ENCODE results near the gene SNX10. TPM values are rescaled to one million over a fixed set of nuclear protein-coding genes. Genes with fewer than 3 reads are reported as not detected.

Gene SNX10
- total RNA-seq, 1 experiment from 2014 or later = not detected

DNA sequence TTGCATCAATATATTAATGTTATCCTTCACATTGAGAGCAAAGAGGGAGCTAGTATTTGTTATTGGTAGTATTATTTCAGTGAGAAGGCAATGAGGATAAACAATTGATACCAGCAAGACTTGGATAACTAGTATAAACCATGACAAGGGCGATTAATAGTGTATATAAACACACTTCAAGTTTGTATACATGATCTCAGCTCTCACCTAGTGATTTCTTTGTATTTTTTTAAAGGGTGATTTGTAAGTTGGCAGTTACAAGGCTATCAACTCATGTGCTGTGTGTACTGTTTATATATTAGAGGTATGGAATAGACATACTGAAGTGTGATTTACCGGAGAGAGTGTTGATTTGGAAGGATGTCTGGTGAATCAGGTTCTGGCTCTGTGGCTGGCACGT lies 88.0 kb downstream of the SNX10 start:
- no peak overlapping the region for H3K27ac ChIP-seq
- H3K36me3 ChIP-seq = no peaks in the 10 kb centered on the region
- peaks cover 16% of the 10 kb centered on the region; the same call in 1 of the 2 replicates for H3K27me3 ChIP-seq
- H3K9me3 ChIP-seq (replicated peaks) = no peaks in the 10 kb centered on the region
- no peaks in the 10 kb centered on the region for H3K4me1 ChIP-seq
- H3K4me3 ChIP-seq = no peak overlapping the region
- DNase-seq = no peak

DNA sequence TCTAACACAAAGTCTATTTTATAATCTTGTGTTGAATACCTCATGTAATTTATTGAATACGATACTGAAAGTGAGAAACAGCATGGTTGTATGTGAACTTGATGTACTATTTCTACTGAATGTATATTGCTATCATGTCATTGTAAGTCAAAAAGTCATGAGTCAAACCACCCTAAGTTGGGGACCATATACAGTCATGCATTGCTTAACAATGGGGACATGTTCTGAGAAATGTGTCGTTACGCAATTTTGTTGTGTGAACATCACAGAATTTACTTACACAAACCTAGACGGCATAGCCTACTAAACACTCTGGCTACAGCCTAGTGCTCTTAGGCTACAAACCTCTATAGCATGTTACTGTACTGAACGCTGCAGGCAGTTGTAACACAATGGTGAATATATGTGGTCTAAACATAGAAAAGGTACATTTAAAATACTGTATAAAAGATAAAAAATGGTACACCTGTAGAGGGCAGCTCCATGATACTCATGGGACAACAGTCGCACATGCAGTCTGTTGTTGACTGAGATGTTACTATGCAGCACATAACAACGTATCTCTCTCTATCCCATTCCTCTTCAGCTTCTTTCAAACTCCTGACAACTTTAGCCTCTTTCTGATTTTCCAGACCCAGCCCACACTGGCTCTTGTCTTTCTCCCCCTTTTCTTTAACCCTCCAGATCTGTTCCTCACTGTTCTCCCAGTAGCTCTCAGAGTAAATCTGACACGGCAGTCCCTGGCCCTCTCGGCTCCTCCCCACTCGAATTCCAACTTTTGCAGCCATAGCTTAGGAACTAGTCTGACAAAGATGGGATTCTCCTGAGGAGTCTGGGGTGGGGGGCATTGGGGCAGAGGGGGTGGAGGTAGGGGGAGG lies 90.1 kb downstream of the SNX10 start:
- no peak overlapping the region for H3K4me3 ChIP-seq
- peaks cover 22% of the 10 kb centered on the region; the same call in 1 of the 2 replicates for H3K27me3 ChIP-seq

DNA sequence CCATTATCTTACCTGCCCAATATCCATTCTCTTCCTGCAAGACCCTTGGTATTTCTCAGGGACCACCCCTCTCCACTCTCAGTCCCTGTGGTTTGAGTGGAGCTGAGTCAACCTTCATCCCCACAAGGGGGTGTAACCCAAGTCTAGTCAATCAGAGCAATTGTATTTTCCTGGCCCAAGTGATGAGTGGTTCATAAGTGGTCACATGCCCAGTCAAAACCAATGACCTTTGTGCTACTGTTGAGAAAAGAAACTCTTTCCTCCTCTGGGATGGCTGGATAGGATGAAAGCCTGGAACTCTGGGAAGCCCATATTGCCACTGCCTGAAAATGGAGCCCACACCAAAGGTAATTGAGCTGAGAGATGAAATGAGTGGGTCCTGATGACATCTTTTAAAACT lies 93.6 kb downstream of the SNX10 start:
- no peaks in the 10 kb centered on the region for H3K4me1 ChIP-seq
- no peaks in the 10 kb centered on the region for H3K9me3 ChIP-seq (replicated peaks)
- DNase-seq = no peak
- H3K4me3 ChIP-seq = no peak overlapping the region
- H3K27me3 ChIP-seq = peaks cover 24% of the 10 kb centered on the region; the same call in 1 of the 2 replicates
- H3K27ac ChIP-seq = no peak overlapping the region
- H3K36me3 ChIP-seq = no peaks in the 10 kb centered on the region

More for the DNA sequence above, 90.1 kb downstream of the SNX10 start:
- Histone ChIP-seq H3K36me3 (no peaks in the 10 kb centered on the region), H3K9me3 (replicated peaks) (no peaks in the 10 kb centered on the region), H3K4me1 (no peaks in the 10 kb centered on the region), H3K27ac (no peak overlapping the region)
- no peak for DNase-seq

DNA sequence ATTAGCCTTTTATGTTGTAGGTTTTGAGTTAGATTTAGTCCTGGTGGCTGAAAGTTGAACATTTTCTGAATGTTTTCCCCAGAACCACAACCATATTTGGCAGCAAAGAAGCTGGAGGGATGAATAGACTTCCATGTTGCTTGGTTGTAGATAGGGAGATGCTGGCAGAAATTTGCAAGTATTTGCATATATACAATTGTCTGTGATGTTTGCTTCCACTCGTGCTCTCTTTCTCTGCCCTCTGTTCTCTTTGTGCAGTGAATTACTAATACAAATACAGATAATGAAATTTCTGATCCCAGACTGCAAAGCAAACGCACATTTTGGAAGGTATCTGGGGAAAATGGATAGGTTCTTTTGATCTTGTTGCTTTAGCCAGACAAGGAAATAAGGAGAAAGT lies 96.1 kb downstream of the SNX10 start:
- DNase-seq = no peak
- Histone ChIP-seq H3K4me1 (no peaks in the 10 kb centered on the region), H3K4me3 (no peak overlapping the region), H3K27me3 (peaks cover 25% of the 10 kb centered on the region; the same call in 1 of the 2 replicates), H3K36me3 (no peaks in the 10 kb centered on the region), H3K9me3 (replicated peaks) (no peaks in the 10 kb centered on the region), H3K27ac (no peak overlapping the region)

DNA sequence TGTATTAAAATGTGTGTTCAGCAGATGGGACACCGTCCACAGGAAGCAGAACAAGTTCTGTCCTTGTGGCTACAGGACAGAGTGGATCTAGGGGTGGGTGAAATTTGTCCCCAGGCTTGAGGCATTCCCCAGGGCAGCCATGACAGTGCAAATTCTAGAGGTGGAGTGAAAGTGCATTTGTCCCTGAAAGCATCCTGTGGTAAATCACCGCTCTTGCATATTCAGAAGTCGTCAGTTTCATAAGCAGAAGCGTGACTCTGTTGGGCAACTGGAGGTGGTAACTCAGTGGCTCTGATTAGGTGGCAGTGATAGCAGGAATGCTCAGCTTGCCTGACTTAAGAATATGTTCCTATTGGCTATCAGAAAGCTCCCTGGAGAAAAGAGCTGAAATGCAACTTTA lies 96.6 kb downstream of the SNX10 start:
- no peak for DNase-seq
- Histone ChIP-seq H3K4me3 (no peak overlapping the region), H3K27me3 (peaks cover 25% of the 10 kb centered on the region; the same call in 1 of the 2 replicates), H3K36me3 (no peaks in the 10 kb centered on the region), H3K4me1 (no peaks in the 10 kb centered on the region), H3K9me3 (replicated peaks) (no peaks in the 10 kb centered on the region), H3K27ac (no peak overlapping the region)

DNA sequence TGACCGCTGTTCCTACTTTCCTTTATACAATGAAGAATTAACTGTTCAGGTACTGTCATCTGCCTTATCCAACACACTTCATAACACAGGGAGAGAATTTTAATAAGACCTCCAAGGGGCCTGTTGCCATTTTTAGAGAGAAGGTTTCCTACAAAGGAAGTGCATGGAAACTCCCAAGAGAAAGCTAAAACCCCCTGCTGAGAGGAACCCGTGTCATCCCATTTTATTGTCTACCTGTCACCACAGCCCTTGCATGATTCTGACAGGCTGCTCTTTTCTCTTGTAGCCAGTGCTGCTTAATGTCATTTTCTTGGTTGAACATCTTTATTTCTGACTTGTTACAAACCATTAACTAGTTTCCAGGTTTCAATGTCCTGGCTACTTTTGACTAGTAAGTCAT lies 98.4 kb downstream of the SNX10 start:
- Histone ChIP-seq H3K27ac (no peak overlapping the region), H3K36me3 (no peaks in the 10 kb centered on the region), H3K9me3 (replicated peaks) (no peaks in the 10 kb centered on the region), H3K4me3 (no peak overlapping the region), H3K4me1 (no peaks in the 10 kb centered on the region), H3K27me3 (peaks cover 16% of the 10 kb centered on the region; the same call in 1 of the 2 replicates)
- no peak for DNase-seq

DNA sequence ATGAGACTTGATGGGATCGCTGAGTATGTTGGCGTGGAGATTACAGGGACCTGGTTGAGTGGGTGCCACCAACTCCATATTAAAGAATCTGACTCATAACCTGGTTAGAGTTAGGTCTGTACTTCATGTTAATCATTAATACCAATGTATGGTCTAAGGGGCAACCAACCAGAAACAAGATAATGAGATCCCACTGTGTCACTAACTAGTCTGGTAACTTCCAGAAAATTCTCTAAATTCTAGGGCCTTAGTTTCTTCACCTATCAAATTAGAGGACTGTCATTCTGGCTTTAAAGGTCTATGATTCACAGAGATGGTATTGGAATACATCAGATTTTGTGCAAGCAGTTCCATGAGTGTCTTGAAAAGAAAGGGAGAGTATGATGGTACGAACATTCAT lies 102.2 kb downstream of the SNX10 start:
- H3K9me3 ChIP-seq (replicated peaks) = no peaks in the 10 kb centered on the region
- no peaks in the 10 kb centered on the region for H3K36me3 ChIP-seq

DNA sequence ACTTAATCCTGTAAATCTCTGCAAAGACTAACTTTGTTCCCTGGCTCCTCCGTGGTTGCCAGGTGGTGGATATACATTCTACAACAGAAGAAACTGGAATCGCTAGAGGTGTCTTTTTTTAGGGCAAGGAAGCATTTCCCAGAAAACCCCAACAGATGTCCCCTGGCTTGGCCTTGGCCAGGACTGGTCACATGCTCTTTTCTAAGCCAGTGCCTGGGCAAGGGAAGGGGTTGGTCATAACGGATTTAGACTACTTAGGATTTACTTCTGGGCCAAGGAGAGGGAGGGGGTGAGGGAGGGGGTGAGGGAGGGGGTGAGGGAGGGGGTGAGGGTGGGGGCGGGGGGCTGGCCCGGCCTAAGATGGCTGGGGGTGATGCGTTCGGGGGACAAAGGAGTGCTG lies 105.7 kb downstream of the SNX10 start:
- peaks cover 6% of the 10 kb centered on the region; the same call in 1 of the 2 replicates for H3K27me3 ChIP-seq
- H3K36me3 ChIP-seq = no peaks in the 10 kb centered on the region
- no peaks in the 10 kb centered on the region for H3K9me3 ChIP-seq (replicated peaks)
- no peak overlapping the region for H3K27ac ChIP-seq
- peaks cover 3% of the 10 kb centered on the region; the same call in 1 of the 2 replicates for H3K4me1 ChIP-seq
- no peak overlapping the region for H3K4me3 ChIP-seq
- DNase-seq = peak in 1 of 2 experiments; percentile 26

More for the DNA sequence above, 102.2 kb downstream of the SNX10 start:
- no peak for DNase-seq
- H3K27ac ChIP-seq = no peak overlapping the region
- H3K4me1 ChIP-seq = no peaks in the 10 kb centered on the region
- H3K4me3 ChIP-seq = no peak overlapping the region
- H3K27me3 ChIP-seq = peaks cover 13% of the 10 kb centered on the region; the same call in 1 of the 2 replicates

DNA sequence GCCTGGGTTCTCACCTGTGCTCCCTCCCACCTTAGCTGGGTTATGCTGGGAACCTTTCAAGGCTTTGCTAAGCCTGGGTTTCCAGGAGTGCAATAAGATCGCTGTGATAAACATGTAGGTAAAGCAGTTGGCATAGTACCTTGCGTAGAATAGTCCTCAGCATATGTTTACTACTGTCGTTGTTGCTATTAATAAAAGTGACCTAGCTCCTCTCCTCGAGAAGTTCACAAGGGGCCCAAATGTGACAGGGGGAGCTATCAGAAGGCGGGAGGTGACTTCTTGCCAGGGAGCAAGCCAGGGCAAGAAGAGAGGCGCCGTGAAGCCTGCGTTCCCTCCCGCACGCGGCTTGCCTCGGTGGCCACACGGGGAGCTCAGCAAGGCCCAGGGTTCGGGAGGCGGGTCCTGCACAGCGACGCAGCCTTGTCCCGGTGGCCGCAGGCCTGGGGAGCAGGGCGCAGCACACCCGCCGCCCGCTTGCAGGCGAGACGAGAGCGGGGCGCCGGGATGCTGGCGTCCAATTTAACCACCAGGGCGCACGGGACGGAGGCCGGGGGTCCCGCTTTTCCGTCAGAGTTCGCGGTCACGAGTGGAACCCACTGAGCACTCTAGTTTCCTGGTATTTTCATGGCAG lies 106.2 kb downstream of the SNX10 start:
- DNase-seq = peak; percentile 24 to 27
- Histone ChIP-seq H3K27ac (no peak overlapping the region), H3K9me3 (replicated peaks) (no peaks in the 10 kb centered on the region)

DNA sequence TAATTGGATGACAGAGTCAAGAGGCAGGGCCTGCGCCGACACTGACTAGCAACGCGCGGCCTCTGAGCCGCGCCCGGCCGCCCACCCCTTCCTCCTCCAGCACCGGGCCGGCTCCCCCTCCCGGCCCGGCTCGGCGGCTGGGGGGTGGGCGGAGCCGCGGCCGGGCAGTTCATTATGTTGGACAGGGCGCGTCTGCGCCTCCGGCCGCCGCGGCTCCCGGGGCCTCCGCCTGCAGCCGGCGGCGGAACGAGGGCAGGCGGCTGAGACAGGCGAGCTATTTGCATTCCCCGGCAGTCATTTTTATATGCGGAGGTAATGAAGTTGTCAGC lies 106.7 kb downstream of the SNX10 start:
- Histone ChIP-seq H3K9me3 (replicated peaks) (no peaks in the 10 kb centered on the region), H3K4me1 (peaks cover 3% of the 10 kb centered on the region; the same call in 1 of the 2 replicates), H3K4me3 (peak overlapping the region; percentile 59), H3K36me3 (no peaks in the 10 kb centered on the region), H3K27me3 (peaks cover 6% of the 10 kb centered on the region; the same call in 1 of the 2 replicates), H3K27ac (no peak overlapping the region)
- DNase-seq = peak in 1 of 2 experiments; percentile 8

More for the DNA sequence above, 106.2 kb downstream of the SNX10 start:
- Histone ChIP-seq H3K36me3 (no peaks in the 10 kb centered on the region), H3K4me3 (peak overlapping the region; percentile 59), H3K4me1 (peaks cover 3% of the 10 kb centered on the region; the same call in 1 of the 2 replicates), H3K27me3 (peaks cover 6% of the 10 kb centered on the region; the same call in 1 of the 2 replicates)

DNA sequence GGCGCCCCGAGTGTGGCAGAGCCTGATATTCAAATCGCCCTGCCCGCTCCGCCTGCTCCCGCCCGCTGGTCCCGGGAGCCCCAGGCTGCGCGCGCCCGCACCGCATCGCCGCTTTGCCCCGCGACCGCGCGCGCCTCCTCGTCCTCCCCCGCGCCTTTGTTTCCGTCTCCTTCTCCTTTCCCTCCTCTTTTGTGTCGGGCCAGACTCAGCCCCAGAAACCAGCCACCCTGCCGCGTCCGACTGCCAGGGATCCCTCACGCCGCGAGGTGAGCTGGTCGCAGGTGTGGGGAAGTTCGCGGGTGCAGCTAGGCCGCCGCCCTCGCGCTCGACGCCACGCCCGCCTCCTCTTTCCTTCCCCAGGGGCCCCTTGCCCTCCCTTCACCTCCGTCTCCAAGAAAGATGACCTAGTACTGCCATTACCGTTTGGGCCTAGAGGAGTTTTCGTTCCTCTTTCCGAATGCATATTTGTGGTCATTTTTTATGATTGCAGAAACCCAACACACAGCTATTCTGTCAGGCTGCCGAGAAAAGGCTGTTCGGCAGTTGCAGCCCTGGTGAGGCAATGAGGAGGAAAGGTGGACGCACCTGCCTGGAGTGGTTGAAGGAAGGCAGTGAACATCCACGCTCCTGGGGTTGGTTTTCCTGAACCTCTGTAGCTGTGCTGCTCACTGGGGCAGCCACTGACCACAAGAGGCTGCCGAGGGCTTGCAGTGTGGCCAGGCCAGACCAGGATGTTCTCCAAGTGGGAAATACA lies 107.3 kb downstream of the SNX10 start:
- H3K36me3 ChIP-seq = no peaks in the 10 kb centered on the region
- no peak overlapping the region for H3K27ac ChIP-seq
- H3K4me3 ChIP-seq = peak overlapping the region; percentile 59
- H3K27me3 ChIP-seq = peaks cover 6% of the 10 kb centered on the region; the same call in 1 of the 2 replicates
- H3K9me3 ChIP-seq (replicated peaks) = no peaks in the 10 kb centered on the region
- peaks cover 3% of the 10 kb centered on the region; the same call in 1 of the 2 replicates for H3K4me1 ChIP-seq
- DNase-seq = peak; percentile 9 to 41

DNA sequence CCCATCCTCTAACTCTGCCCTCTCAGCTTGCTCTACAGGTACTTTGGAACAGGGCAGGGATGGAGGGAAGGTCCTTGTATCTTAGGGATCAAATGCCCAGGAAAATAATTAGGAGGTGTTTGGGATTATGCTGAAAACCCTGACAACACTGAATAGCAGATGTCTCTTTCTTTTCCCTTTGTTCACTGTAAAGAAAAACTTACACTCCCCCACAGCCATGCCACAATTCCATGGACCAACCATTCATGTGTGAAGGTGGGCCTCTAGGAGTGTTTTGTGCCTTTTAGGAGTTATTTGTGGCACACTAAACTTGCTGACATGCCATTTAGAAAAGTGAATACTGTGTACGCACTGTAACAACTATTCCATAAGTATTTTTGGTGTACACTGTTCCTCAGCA lies 108.1 kb downstream of the SNX10 start:
- Histone ChIP-seq H3K9me3 (replicated peaks) (no peaks in the 10 kb centered on the region), H3K27ac (no peak overlapping the region), H3K4me1 (peaks cover 3% of the 10 kb centered on the region; the same call in 1 of the 2 replicates), H3K27me3 (peaks cover 6% of the 10 kb centered on the region; the same call in 1 of the 2 replicates), H3K36me3 (no peaks in the 10 kb centered on the region), H3K4me3 (no peak overlapping the region)
- no peak for DNase-seq

DNA sequence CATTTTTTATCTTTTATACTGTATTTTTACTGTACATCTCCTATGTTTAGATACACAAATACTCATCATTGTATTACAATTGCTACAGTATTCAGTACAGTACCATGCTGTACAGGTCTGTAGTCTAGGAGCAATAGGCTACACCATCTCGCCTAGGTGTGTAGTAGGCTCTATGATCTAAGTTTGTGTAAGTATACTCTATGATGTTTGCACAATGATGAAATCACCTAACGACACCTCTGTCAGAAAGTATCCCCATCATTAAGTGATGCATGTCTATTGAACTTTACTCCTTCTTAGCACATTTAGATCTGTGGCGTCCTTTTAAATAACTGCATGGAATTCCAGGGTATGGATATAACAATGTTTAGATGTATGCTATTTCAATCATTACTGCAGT lies 112.0 kb downstream of the SNX10 start:
- H3K4me3 ChIP-seq = no peak overlapping the region
- peaks cover 3% of the 10 kb centered on the region; the same call in 1 of the 2 replicates for H3K4me1 ChIP-seq
- no peak for DNase-seq
- no peak overlapping the region for H3K27ac ChIP-seq
- no peaks in the 10 kb centered on the region for H3K9me3 ChIP-seq (replicated peaks)
- no peaks in the 10 kb centered on the region; the same call in 1 of the 2 replicates for H3K27me3 ChIP-seq
- no peaks in the 10 kb centered on the region for H3K36me3 ChIP-seq

DNA sequence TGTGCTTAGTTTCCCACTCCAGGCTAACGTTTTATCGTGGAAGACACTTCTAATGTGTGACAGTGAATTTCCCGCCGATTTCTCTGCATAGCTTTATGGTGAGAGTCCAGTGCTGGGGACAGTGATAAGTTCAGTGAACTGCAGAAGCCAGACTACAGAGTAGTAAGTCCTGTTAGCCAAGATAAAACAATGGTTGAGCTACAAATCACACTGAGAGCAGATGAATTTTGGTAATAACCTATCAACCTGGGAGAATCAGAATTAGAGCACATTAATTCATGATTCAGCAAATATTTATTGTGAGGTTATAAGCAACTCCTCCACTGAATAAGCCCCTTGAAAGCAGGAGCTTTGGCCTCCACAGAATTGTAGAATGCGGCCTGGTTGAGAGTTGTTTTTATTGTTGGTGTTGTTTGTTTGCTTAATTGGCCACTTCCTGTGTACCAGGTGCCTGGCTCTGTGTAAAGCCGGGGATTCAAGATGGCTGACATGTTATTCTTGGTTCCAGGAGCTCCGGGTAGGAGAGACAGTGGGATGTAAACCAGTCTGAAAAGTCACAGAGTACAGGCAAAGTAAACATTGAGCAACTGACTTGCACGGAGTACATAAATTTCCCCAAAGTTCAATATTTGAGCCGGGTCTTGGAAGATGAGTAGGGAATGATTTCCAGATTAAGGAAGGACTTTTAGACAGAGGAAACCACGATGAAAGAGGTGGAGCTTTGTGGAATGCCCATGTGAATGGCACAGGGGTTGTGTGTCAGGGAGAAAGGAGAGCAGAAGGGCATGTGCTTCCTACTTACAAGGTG lies 112.7 kb downstream of the SNX10 start:
- H3K4me1 ChIP-seq = no peaks in the 10 kb centered on the region
- H3K27ac ChIP-seq = no peak overlapping the region
- no peak overlapping the region for H3K4me3 ChIP-seq
- H3K9me3 ChIP-seq (replicated peaks) = no peaks in the 10 kb centered on the region
- DNase-seq = no peak
- H3K36me3 ChIP-seq = no peaks in the 10 kb centered on the region
- H3K27me3 ChIP-seq = no peaks in the 10 kb centered on the region; the same call in 1 of the 2 replicates
